Measurements from ENCODE around the gene TIMELESS. TPM values are rescaled to one million over a fixed set of nuclear protein-coding genes. Genes with fewer than 3 reads are reported as not detected.

TIMELESS gene
- total and polyA plus RNA-seq, 9 of the 15 experiments (the other 6 are each of a cell fraction or from before 2014, with no cell fraction given): 11.9 to 59.2 (median 35.8) TPM

- H3K9ac ChIP-seq (ENCODE audit: insufficient read depth in 1 of 2, low read depth in 2 of 2, low read length in 2 of 2): peak within 1 kb of the TSS; percentile 97 to 99
- H2AFZ ChIP-seq (ENCODE audit: low read depth, low read length): peak within 1 kb of the TSS; percentile 92
- peak within 1 kb of the TSS; percentile 93 for H3K4me2 ChIP-seq (ENCODE audit: insufficient read depth, low read length)
- BruUV-seq (replicated peaks): TSS peak; percentile 62
- peak within 1 kb of the TSS; percentile 66 for H3K4me3 ChIP-seq
- H3K9me3 ChIP-seq (replicated peaks; ENCODE audit: control insufficient read depth, insufficient read depth, low read depth, low read length): no peaks in the 10 kb centered on the region
- H4K20me1 ChIP-seq (replicated peaks; ENCODE audit: control insufficient read depth, insufficient read depth, low read length): no peaks in the 10 kb centered on the region
- POLR2A ChIA-PET: interaction anchor here (0.8 to 1.4 kb wide), 7 partner anchors 12 to 350 kb away, joined by 3 to 9 read pairs (median 3); partner anchors contain the start of genes GLS2 and ZC3H10
- DNase-seq (ENCODE audit: extremely low read depth in 1 of 4, low spot score in 3 of 4): peak; percentile 95 to 97 (median 96)
- FAIRE-seq: peak; percentile 89
- H3K4me1 ChIP-seq (replicated peaks in 1 of 2; ENCODE audit: control insufficient read depth in 2 of 2, insufficient read depth in 2 of 2, low read length in 2 of 2): peaks cover 9 to 10% of the 10 kb centered on the region in 2 experiments; a peak in 3 of 5 replicates
- in situ Hi-C loops (cut with MboI) (loop anchor here (5.0 to 10.0 kb wide), 2 partner anchors 276 to 344 kb away; partner anchors contain the start of gene ESYT1), intact Hi-C loops (cut with micrococcal nuclease) (loop anchor here (1.0 to 5.0 kb wide), 2 partner anchors 91 to 106 kb away; partner anchors contain the start of genes APOF and STAT2)
- under 1% methylated on average over 43 of the region's 43 CpGs for WGBS (ENCODE audit: insufficient coverage, low coverage, missing lambda C conversion rate)
- peaks cover 18% of the 10 kb centered on the region for H3K79me2 ChIP-seq (ENCODE audit: control insufficient read depth, insufficient read depth, low read length)
- peak; percentile 91 for ATAC-seq
- H3K27ac ChIP-seq (ENCODE audit: extremely low read depth, low read depth, low read length): peak within 1 kb of the TSS; percentile 91
- CTCF ChIA-PET (ENCODE audit: low intra/inter-chr PET ratio): interaction anchor here (0.7 kb wide), 1 partner anchor 211 kb away, joined by 5 read pairs; no protein-coding TSS in a partner anchor
- H3K36me3 ChIP-seq (ENCODE audit: control insufficient read depth, insufficient read depth, low read length): peaks cover 23% of the 10 kb centered on the region; the same call in 2 of the 3 replicates
- H3K27me3 ChIP-seq (ENCODE audit: control insufficient read depth in 2 of 2, insufficient read depth in 2 of 2, low read length in 2 of 2): no peaks in the 10 kb centered on the region
- H3K9me1 ChIP-seq (ENCODE audit: control insufficient read depth, insufficient read depth, low read length): no peaks in the 10 kb centered on the region
- TF ChIP-seq DEAF1 (CRISPR knock-in tag; IDR thresholded peaks at IDR 0.05) (no peak), ZBTB49 (CRISPR knock-in tag; IDR thresholded peaks at IDR 0.05; ENCODE audit: borderline replicate concordance) (no peak), PHF8 (IDR thresholded peaks at IDR 0.05; ENCODE audit: borderline replicate concordance, low read length) (peak; percentile 93), STAT5A (IDR thresholded peaks at IDR 0.05; ENCODE audit: borderline replicate concordance, low read length) (no peak), ZNF318 (IDR thresholded peaks at IDR 0.05; ENCODE audit: borderline replicate concordance in 1 of 2, low read depth in 1 of 2) (peak in 1 of 2 experiments; percentile 32; a peak in 1 of 4 replicates), MBD2 (IDR thresholded peaks at IDR 0.05; ENCODE audit: borderline replicate concordance, low read depth) (peak; percentile 88), SMARCA4 (IDR thresholded peaks at IDR 0.05) (peak; percentile 26)
Observed at GRCh38 chr12:56468216-56469006, 19.2 kb upstream of the TIMELESS start, which contains the start of gene SPRYD4. TSS of gene SPRYD4 (plus strand) at chr12:56468578. CDS start at chr12:56468592, 14 bp downstream.
